HG03135 (cell line): Measurements from ENCODE around the gene PHLDA2.
A peak's percentile ranks its signal among the peaks of the same experiment; 100 is the strongest.

Source experiments
- ATAC-seq: cut with Tn5 transposase; IDR thresholded peaks from one replicate; pipeline ENCODE4 v1.9.1; 2021; ENCODE audit warnings: mild to moderate bottlenecking, moderate library complexity; ENCODE audit not compliant: unreplicated experiment

Gene PHLDA2

GRCh38 chr11:2898366-2899079 is 30.7 kb downstream of the PHLDA2 start:
- no peak for ATAC-seq

GRCh38 chr11:2897048-2897447 is 32.2 kb downstream of the PHLDA2 start:
- ATAC-seq, result no peak

- ATAC-seq, result no peak
Measured at GRCh38 chr11:2896047-2896446, 33.2 kb downstream of the PHLDA2 start.

- no peak for ATAC-seq
Measured at GRCh38 chr11:2893935-2894334, 35.3 kb downstream of the PHLDA2 start.

- ATAC-seq, result no peak
Measured at GRCh38 chr11:2892967-2893528, 36.2 kb downstream of the PHLDA2 start.

- ATAC-seq, result peak; percentile 43
Measured at GRCh38 chr11:2892215-2892966, 36.8 kb downstream of the PHLDA2 start.

GRCh38 chr11:2891326-2892214 is 37.6 kb downstream of the PHLDA2 start:
- no peak for ATAC-seq

GRCh38 chr11:2890466-2891294 is 38.5 kb downstream of the PHLDA2 start:
- no peak for ATAC-seq

GRCh38 chr11:2889362-2890273 is 39.6 kb downstream of the PHLDA2 start:
- ATAC-seq, result no peak

GRCh38 chr11:2888266-2888968 is 40.8 kb downstream of the PHLDA2 start:
- ATAC-seq, result no peak

- no peak for ATAC-seq
Measured at GRCh38 chr11:2887515-2888195, 41.6 kb downstream of the PHLDA2 start.

GRCh38 chr11:2886936-2887335 is 42.3 kb downstream of the PHLDA2 start:
- ATAC-seq, result no peak

GRCh38 chr11:2886191-2886894 is 42.9 kb downstream of the PHLDA2 start:
- ATAC-seq, result no peak

- ATAC-seq, result peak; percentile 64
Measured at GRCh38 chr11:2885678-2886081, 43.5 kb downstream of the PHLDA2 start, which contains the start of gene CDKN1C. Gene CDKN1C (minus strand): TSS chr11:2885775. CDS start chr11:2885456, 319 bp downstream.

- peak; percentile 5 for ATAC-seq
Measured at GRCh38 chr11:2885017-2885677, 44.1 kb downstream of the PHLDA2 start.

- no peak for ATAC-seq
Measured at GRCh38 chr11:2883979-2884815, 45.0 kb downstream of the PHLDA2 start.
